ENCODE data around the gene TECTB.

The TECTB gene

GRCh38 chr10:112290054-112290373 lies 6.8 kb downstream of the TECTB start:
- Histone ChIP-seq H3K27me3 (ENCODE audit: insufficient read depth, low read length) (peaks cover 14% of the 10 kb centered on the region), H3K4me1 (ENCODE audit: insufficient read depth, low read length) (peaks cover 6% of the 10 kb centered on the region; the same call in 1 of the 2 replicates), H3K27ac (ENCODE audit: low read depth, low read length) (no peak overlapping the region), H3K36me3 (ENCODE audit: insufficient read depth, low read length) (no peaks in the 10 kb centered on the region), H3K9ac (ENCODE audit: low read depth, low read length) (no peak overlapping the region), H3K9me3 (ENCODE audit: insufficient read depth, low read depth, low read length) (no peaks in the 10 kb centered on the region), H3K4me3 (ENCODE audit: low read length) (no peak overlapping the region)
- 100% methylated on average over 1 of the region's 2 CpGs for WGBS

GRCh38 chr10:112294169-112294568 lies 11.0 kb downstream of the TECTB start:
- Histone ChIP-seq H3K27ac (ENCODE audit: low read depth, low read length) (no peak overlapping the region), H3K36me3 (ENCODE audit: insufficient read depth, low read length) (no peaks in the 10 kb centered on the region), H3K4me1 (ENCODE audit: insufficient read depth, low read length) (no peaks in the 10 kb centered on the region), H3K27me3 (ENCODE audit: insufficient read depth, low read length) (peaks cover 6% of the 10 kb centered on the region; the same call in 1 of the 2 replicates), H3K4me3 (ENCODE audit: low read length) (no peak overlapping the region), H3K9me3 (ENCODE audit: insufficient read depth, low read depth, low read length) (no peaks in the 10 kb centered on the region), H3K9ac (ENCODE audit: low read depth, low read length) (no peak overlapping the region)
- WGBS = 92% methylated on average over 4 of the region's 5 CpGs

DNA sequence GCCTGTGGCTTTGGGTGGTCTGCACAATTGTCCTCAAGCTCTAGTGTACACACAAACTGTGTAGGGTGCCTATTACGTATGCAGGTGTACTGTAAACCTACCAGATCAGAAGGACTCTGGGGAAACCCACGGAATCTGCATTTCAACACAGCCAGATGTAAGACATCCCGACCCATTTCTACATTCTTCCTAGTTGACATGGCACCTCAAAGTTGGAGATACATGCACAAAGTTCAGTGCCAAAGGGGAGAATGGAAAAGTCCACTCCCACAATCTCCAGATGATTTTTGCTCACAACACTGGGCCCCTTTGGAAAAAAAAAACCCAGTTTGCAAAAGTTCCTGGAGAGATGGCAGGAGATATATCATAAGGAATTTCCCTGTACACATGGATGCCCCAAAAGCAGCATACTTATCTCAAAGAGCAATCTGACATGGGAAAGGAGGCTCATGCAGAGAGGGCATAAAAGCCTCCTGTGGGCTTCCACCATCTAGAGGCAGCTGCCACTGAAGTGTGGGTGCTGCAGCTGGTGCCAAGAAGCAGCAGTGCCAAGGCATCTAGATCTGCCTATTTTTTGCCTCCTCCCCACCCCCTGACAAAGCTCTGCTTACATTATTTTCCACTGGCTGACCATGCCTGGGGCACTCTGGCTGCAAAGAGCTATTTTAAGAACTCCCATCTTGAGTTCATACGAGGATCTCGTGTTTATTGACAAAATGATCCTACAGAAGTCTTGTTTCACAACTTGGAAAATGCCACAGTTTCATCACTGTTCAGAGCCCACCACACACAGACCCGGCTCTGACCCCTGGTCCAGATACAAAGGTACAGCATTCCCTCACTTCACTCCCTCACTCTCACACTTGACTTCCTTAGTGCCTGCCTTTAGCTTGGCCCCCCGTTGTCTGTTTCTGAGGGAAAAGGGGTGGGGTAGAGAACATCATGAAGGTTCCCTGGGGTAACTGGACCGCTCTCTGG lies 12.9 kb downstream of the TECTB start:
- Histone ChIP-seq H3K9me3 (ENCODE audit: insufficient read depth, low read depth, low read length) (no peaks in the 10 kb centered on the region), H3K36me3 (ENCODE audit: insufficient read depth, low read length) (no peaks in the 10 kb centered on the region), H3K4me3 (ENCODE audit: low read length) (no peak overlapping the region), H3K27ac (ENCODE audit: low read depth, low read length) (no peak overlapping the region), H3K4me1 (ENCODE audit: insufficient read depth, low read length) (no peaks in the 10 kb centered on the region), H3K27me3 (ENCODE audit: insufficient read depth, low read length) (no peaks in the 10 kb centered on the region), H3K9ac (ENCODE audit: low read depth, low read length) (no peak overlapping the region)
- WGBS = 82% methylated on average over 8 of the region's 8 CpGs

DNA sequence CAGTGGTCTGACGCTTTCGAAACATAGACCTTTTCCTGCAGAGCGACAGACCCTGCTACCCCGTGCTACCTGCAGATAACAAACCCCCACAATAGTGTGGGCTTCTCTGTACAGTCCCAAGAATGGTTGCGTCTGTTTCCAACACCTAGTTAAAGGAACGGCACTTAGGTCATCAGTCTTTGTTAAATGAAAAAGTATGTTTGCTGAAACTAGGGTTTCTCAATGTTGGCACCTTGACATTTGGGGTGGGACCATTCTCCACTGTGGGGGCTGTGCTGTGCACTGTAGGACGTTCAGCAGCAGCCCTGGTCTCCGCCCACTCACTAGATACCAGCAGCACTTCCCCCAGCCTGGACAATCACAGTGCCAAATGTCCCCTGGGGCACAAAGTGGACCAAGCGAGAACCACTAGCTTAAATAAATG lies 13.7 kb downstream of the TECTB start:
- H3K9me3 ChIP-seq (ENCODE audit: insufficient read depth, low read depth, low read length) = no peaks in the 10 kb centered on the region
- 90% methylated on average over 9 of the region's 9 CpGs for WGBS
- no peaks in the 10 kb centered on the region for H3K4me1 ChIP-seq (ENCODE audit: insufficient read depth, low read length)
- H3K27ac ChIP-seq (ENCODE audit: low read depth, low read length) = no peak overlapping the region
- H3K27me3 ChIP-seq (ENCODE audit: insufficient read depth, low read length) = no peaks in the 10 kb centered on the region
- H3K9ac ChIP-seq (ENCODE audit: low read depth, low read length) = no peak overlapping the region
- H3K4me3 ChIP-seq (ENCODE audit: low read length) = no peak overlapping the region
- no peaks in the 10 kb centered on the region for H3K36me3 ChIP-seq (ENCODE audit: insufficient read depth, low read length)

- no peak overlapping the region for H3K27ac ChIP-seq (ENCODE audit: low read depth, low read length)
- no peaks in the 10 kb centered on the region for H3K4me1 ChIP-seq (ENCODE audit: insufficient read depth, low read length)
- no peaks in the 10 kb centered on the region for H3K27me3 ChIP-seq (ENCODE audit: insufficient read depth, low read length)
- H3K9me3 ChIP-seq (ENCODE audit: insufficient read depth, low read depth, low read length) = no peaks in the 10 kb centered on the region
- no peak overlapping the region for H3K9ac ChIP-seq (ENCODE audit: low read depth, low read length)
- H3K36me3 ChIP-seq (ENCODE audit: insufficient read depth, low read length) = no peaks in the 10 kb centered on the region
- WGBS = 89% methylated on average over 6 of the region's 6 CpGs
- H3K4me3 ChIP-seq (ENCODE audit: low read length) = no peak overlapping the region
Measured at GRCh38 chr10:112298581-112298980, 15.4 kb downstream of the TECTB start.

DNA sequence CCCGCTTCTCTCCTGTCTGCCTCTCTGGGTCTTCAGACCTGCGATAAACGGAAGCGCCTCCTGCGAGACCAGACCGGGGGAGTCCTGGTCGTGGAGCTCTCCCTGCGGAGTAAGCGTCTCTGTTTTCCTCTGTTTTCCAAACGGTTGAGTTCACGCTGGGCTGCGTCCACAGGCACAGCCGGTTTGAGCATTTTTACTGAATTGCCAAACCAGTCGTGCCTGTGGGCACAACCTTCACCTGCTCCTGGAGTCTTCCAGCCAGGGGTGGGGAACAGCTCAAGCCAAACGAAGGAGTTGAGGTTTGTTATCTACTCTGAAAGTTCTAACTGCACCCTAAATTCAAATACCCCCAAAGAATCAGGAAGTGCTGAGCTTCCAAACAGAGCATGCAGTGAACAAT lies 16.3 kb downstream of the TECTB start:
- Histone ChIP-seq H3K27me3 (ENCODE audit: insufficient read depth, low read length) (no peaks in the 10 kb centered on the region), H3K36me3 (ENCODE audit: insufficient read depth, low read length) (no peaks in the 10 kb centered on the region), H3K27ac (ENCODE audit: low read depth, low read length) (no peak overlapping the region), H3K4me1 (ENCODE audit: insufficient read depth, low read length) (no peaks in the 10 kb centered on the region), H3K9ac (ENCODE audit: low read depth, low read length) (no peak overlapping the region), H3K9me3 (ENCODE audit: insufficient read depth, low read depth, low read length) (no peaks in the 10 kb centered on the region), H3K4me3 (ENCODE audit: low read length) (no peak overlapping the region)
- WGBS = 92% methylated on average over 15 of the region's 15 CpGs

DNA sequence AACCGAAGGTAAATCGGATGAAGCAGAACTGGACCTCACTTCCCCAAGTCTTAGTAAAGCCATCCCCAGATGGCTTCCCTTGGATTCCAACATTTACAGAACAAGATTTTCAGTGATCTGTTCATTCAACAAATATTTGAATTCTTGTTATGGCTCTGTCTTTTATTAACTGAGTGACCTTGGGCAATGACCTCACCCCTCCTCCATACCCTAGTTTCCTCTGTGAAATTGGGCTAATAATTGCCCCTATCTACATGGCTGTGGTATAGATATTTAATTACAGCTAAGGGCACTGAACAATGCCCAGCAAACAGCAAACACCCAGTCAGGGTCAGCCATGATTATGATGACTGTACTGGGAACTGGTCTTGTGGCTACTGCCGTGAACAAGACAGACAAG lies 19.1 kb downstream of the TECTB start:
- Histone ChIP-seq H3K4me1 (ENCODE audit: insufficient read depth, low read length) (no peaks in the 10 kb centered on the region), H3K9ac (ENCODE audit: low read depth, low read length) (no peak overlapping the region), H3K36me3 (ENCODE audit: insufficient read depth, low read length) (no peaks in the 10 kb centered on the region), H3K27ac (ENCODE audit: low read depth, low read length) (no peak overlapping the region), H3K4me3 (ENCODE audit: low read length) (no peak overlapping the region), H3K27me3 (ENCODE audit: insufficient read depth, low read length) (no peaks in the 10 kb centered on the region), H3K9me3 (ENCODE audit: insufficient read depth, low read depth, low read length) (no peaks in the 10 kb centered on the region)
- 96% methylated on average over 3 of the region's 3 CpGs for WGBS

DNA sequence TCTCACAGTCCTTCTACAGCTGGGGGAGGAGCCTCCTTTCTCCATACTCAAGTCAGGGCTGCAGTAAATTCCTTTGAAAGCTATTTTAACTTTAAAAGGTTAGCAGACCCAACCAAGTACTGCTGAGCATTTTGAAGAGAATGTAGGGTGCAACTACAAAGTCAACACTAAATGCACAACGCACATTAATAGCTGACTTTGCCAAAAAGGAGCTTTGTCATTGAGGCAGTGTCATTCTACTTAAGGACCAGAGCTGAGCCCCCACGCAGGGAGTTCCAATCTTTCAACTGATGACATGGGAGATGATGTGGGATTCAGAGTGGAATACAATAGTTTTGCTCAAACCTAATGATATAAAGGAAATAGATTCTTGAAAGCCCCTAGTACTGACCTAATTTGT lies 20.3 kb downstream of the TECTB start:
- no peaks in the 10 kb centered on the region for H3K9me3 ChIP-seq (ENCODE audit: insufficient read depth, low read depth, low read length)
- no peaks in the 10 kb centered on the region for H3K36me3 ChIP-seq (ENCODE audit: insufficient read depth, low read length)
- no peaks in the 10 kb centered on the region for H3K27me3 ChIP-seq (ENCODE audit: insufficient read depth, low read length)
- H3K27ac ChIP-seq (ENCODE audit: low read depth, low read length) = no peak overlapping the region
- no peak overlapping the region for H3K4me3 ChIP-seq (ENCODE audit: low read length)
- H3K9ac ChIP-seq (ENCODE audit: low read depth, low read length) = no peak overlapping the region
- peaks cover 4% of the 10 kb centered on the region; the same call in 1 of the 2 replicates for H3K4me1 ChIP-seq (ENCODE audit: insufficient read depth, low read length)
- WGBS = 90% methylated on average over 2 of the region's 2 CpGs

DNA sequence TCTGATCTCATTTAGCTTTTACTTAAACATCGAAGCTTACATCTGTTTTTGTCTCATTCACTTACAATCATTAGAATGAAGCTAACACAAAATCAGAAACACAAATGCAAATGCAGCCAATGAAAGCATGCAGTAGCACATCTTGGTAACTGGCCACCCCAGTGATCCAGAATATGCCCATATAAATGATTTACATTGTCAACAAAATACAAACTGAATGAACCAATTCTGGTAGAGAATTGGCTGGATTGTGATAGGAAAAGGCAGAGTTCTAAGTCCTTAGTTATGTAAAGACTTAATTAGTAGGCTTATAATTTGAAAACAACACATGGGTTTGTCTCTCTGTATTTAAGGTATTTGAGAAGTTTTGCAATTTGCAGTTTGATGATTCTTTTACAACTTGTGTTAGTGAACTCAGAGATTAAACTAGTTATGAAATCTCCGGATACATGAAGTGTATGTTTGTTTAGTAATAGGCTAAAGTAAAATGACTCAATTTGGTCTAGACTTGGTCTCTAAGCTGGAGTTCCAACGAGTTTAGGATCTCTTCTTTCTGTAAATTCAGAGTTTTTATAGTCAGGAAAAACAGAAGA lies 21.2 kb downstream of the TECTB start:
- Histone ChIP-seq H3K27ac (ENCODE audit: low read depth, low read length) (no peak overlapping the region), H3K9ac (ENCODE audit: low read depth, low read length) (no peak overlapping the region), H3K36me3 (ENCODE audit: insufficient read depth, low read length) (no peaks in the 10 kb centered on the region), H3K27me3 (ENCODE audit: insufficient read depth, low read length) (no peaks in the 10 kb centered on the region), H3K9me3 (ENCODE audit: insufficient read depth, low read depth, low read length) (no peaks in the 10 kb centered on the region), H3K4me3 (ENCODE audit: low read length) (no peak overlapping the region), H3K4me1 (ENCODE audit: insufficient read depth, low read length) (peaks cover 4% of the 10 kb centered on the region; the same call in 1 of the 2 replicates)
- 84% methylated on average over 3 of the region's 3 CpGs for WGBS

- H3K4me1 ChIP-seq (ENCODE audit: insufficient read depth, low read length) = peaks cover 4% of the 10 kb centered on the region; the same call in 1 of the 2 replicates
- 51% methylated on average over 7 of the region's 7 CpGs for WGBS
- no peaks in the 10 kb centered on the region for H3K36me3 ChIP-seq (ENCODE audit: insufficient read depth, low read length)
- H3K27ac ChIP-seq (ENCODE audit: low read depth, low read length) = no peak overlapping the region
- no peak overlapping the region for H3K9ac ChIP-seq (ENCODE audit: low read depth, low read length)
- no peak overlapping the region for H3K4me3 ChIP-seq (ENCODE audit: low read length)
- no peaks in the 10 kb centered on the region for H3K27me3 ChIP-seq (ENCODE audit: insufficient read depth, low read length)
- H3K9me3 ChIP-seq (ENCODE audit: insufficient read depth, low read depth, low read length) = no peaks in the 10 kb centered on the region
Measured at GRCh38 chr10:112307358-112308124, 24.3 kb downstream of the TECTB start.

GRCh38 chr10:112308125-112308502 lies 24.9 kb downstream of the TECTB start:
- Histone ChIP-seq H3K36me3 (ENCODE audit: insufficient read depth, low read length) (no peaks in the 10 kb centered on the region), H3K9me3 (ENCODE audit: insufficient read depth, low read depth, low read length) (no peaks in the 10 kb centered on the region), H3K9ac (ENCODE audit: low read depth, low read length) (no peak overlapping the region), H3K4me3 (ENCODE audit: low read length) (no peak overlapping the region), H3K27ac (ENCODE audit: low read depth, low read length) (no peak overlapping the region), H3K4me1 (ENCODE audit: insufficient read depth, low read length) (peaks cover 4% of the 10 kb centered on the region; the same call in 1 of the 2 replicates), H3K27me3 (ENCODE audit: insufficient read depth, low read length) (no peaks in the 10 kb centered on the region)
- WGBS = 13% methylated on average over 1 of the region's 3 CpGs

All from HUES64 (cell line).